H1 (cell line): ENCODE measurements around the gene UBAP1. TPM values are rescaled to one million over a fixed set of nuclear protein-coding genes. Genes with fewer than 3 reads are reported as not detected.

Source experiments
- HDAC6 ChIP-seq: IDR thresholded peaks from one replicate; pipeline ENCODE4 v1.7.1; 2012; ENCODE audit warnings: low read depth, mild to moderate bottlenecking, inconsistent platforms, low read length, moderate library complexity
- TCF12 ChIP-seq: IDR thresholded peaks from 2 replicates; pipeline ENCODE4 v1.6.1; 2011; ENCODE audit warnings: low read depth, mild to moderate bottlenecking, low read length
- polyA plus RNA-seq, 7 experiments: library from polyadenylated mRNA; depleted of rRNA in 3 of 7; stranded (reverse) in 5 of 7; unstranded in 2 of 7; fragments of >200 nt in 5 of 7; fragments of 200-250 nt in 2 of 7; gene quantifications; 1 replicate in 5 of 7; 2 replicates in 1 of 7; 4 replicates in 1 of 7; pipeline versions ENCODE4 v1.2.1 to v1.2.3, GENCODE V29; 2011 to 2013; ENCODE audit warnings: missing spikeins in 2 of 7, mixed read lengths in 2 of 7
- total RNA-seq: library from RNA; stranded (reverse); fragmentation: NEBNext Ultra II Directional; extraction: Animal tissue kit (Norgen Biotek cat#: 25700); gene quantifications from 2 replicates; pipeline ENCODE4 v1.2.1, GENCODE V29; 2021
- TF ChIP-seq, protein P1 (sequence below): IDR thresholded peaks from 2 replicates; pipeline ENCODE4 v1.6.1; 2012; ENCODE audit warnings: low read length, inconsistent platforms

The UBAP1 gene
- total and polyA plus RNA-seq, 2 of the 8 experiments (the other 6 are each of a cell fraction or from before 2014, with no cell fraction given): 31.3 to 31.4 TPM

- TF ChIP-seq HDAC6: no peak
- TF ChIP-seq, protein P1, sequence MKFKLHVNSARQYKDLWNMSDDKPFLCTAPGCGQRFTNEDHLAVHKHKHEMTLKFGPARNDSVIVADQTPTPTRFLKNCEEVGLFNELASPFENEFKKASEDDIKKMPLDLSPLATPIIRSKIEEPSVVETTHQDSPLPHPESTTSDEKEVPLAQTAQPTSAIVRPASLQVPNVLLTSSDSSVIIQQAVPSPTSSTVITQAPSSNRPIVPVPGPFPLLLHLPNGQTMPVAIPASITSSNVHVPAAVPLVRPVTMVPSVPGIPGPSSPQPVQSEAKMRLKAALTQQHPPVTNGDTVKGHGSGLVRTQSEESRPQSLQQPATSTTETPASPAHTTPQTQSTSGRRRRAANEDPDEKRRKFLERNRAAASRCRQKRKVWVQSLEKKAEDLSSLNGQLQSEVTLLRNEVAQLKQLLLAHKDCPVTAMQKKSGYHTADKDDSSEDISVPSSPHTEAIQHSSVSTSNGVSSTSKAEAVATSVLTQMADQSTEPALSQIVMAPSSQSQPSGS: no peak
- TF ChIP-seq TCF12: no peak
Measured at GRCh38 chr9:34190996-34191892, 12.4 kb downstream of the UBAP1 start (continued).
